Suprapubic skin (tissue), 4 donors: ENCODE results near the gene TTC39A.

Experiments
- CTCF ChIP-seq, 2 donors: fragments of 200-600 bp in 1 of 2; fragments of 450-650 bp in 1 of 2; sonication (generic) in 1 of 2; IDR thresholded peaks; one replicate each; pipeline ENCODE4 v1.5.1; 2016 to 2019; ENCODE audit warnings: antibody characterized with exemption in 2 of 2, mild to moderate bottlenecking in 1 of 2, moderate library complexity in 1 of 2
- EP300 ChIP-seq: sonication (generic); formaldehyde crosslinking; IDR thresholded peaks from one replicate; pipeline ENCODE4 v1.6.1; 2017; ENCODE audit warnings: antibody characterized with exemption
- POLR2A ChIP-seq, 2 donors: fragments of 450-650 bp; IDR thresholded peaks; one replicate each; pipeline ENCODE4 v1.6.1; 2017; ENCODE audit warnings: antibody characterized with exemption in 2 of 2, mild to moderate bottlenecking in 2 of 2, moderate library complexity in 2 of 2
- POLR2AphosphoS5 ChIP-seq, 3 donors: sonication (generic); formaldehyde crosslinking; IDR thresholded peaks; one replicate each; pipeline ENCODE4 v1.6.1; 2017; ENCODE audit warnings: antibody characterized with exemption in 3 of 3

- TF ChIP-seq POLR2AphosphoS5 (IDR thresholded peaks at IDR 0.05) = no peak
- no peak for TF ChIP-seq EP300
- no peak for TF ChIP-seq CTCF (IDR thresholded peaks at IDR 0.05)
- no peak for TF ChIP-seq POLR2A (IDR thresholded peaks at IDR 0.05)
Measured at GRCh38 chr1:51240084-51240483, 90.3 kb downstream of the TTC39A start.
